Natural killer cell treated with Interleukin-12 subunit alpha and Interleukin-12 subunit beta and Interleukin-15 and Interleukin-18, amount 100 ng/mL, for 72 hours (primary cell): ENCODE data around the gene SLC5A1. TPM values are rescaled to one million over a fixed set of nuclear protein-coding genes. Genes with fewer than 3 reads are reported as not detected.

Experiments
- ATAC-seq, 2 donors: fragments of 150-1000 bp; cut with Tn5 transposase in 1 of 2; sonication (Bioruptor Pico), chemical (Tn5 transposase) in 1 of 2; 2 replicates each; pipeline ENCODE4 v1.10.0; 2021
- DNase-seq: peaks from one replicate; pipeline ENCODE4 v3.0.0; 2022; ENCODE audit warnings: low spot score
- H3K27ac Mint-ChIP-seq, 2 donors: 1 replicate in 1 of 2; 2 replicates in 1 of 2; pipeline ENCODE4 v1.8.0; 2022; ENCODE audit warnings: mixed read lengths in 2 of 2, mild to moderate bottlenecking in 1 of 2, moderate library complexity in 1 of 2
- H3K27me3 Mint-ChIP-seq, 2 donors: 1 replicate in 1 of 2; 2 replicates in 1 of 2; pipeline ENCODE4 v1.8.0; 2022; ENCODE audit warnings: mixed read lengths in 2 of 2
- H3K36me3 Mint-ChIP-seq: one replicate; pipeline ENCODE4 v1.8.0; 2022; ENCODE audit warnings: mixed read lengths
- H3K4me1 Mint-ChIP-seq, 2 donors: 1 replicate in 1 of 2; 2 replicates in 1 of 2; pipeline ENCODE4 v1.8.0; 2022; ENCODE audit warnings: low read depth in 2 of 2, mixed read lengths in 2 of 2, mild to moderate bottlenecking in 1 of 2
- H3K4me3 Mint-ChIP-seq: one replicate; pipeline ENCODE4 v1.8.0; 2022; ENCODE audit warnings: mixed read lengths
- H3K9me3 Mint-ChIP-seq: 2 replicates; pipeline ENCODE4 v1.8.0; 2022; ENCODE audit warnings: mixed read lengths
- total RNA-seq, 2 donors: library from RNA; stranded (reverse); gene quantifications; one replicate each; pipeline ENCODE4 v1.2.3, GENCODE V29; 2022

SLC5A1 gene
- total RNA-seq, 2 donors from 2014 or later = not detected

DNA sequence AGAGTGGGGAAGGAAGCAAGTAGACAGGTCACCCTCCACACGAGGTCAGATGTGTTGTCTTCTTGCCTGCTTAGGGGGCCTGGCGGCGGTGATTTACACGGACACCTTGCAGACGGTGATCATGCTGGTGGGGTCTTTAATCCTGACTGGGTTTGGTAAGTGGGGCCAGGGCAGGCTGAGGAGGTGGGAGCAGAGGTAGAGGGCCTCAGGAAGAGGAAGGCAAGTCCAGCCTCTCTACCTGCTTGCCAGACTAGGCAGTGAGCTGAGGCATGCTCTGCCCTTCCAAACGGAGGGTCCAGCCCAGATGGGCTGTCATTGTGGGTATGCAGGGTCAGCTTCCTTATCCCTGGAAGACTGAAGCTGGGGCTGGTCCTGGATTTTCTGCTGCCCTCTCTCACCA is 39.9 kb downstream of the SLC5A1 start:
- peaks cover 27% of the 10 kb centered on the region in 2 donors for H3K27me3 Mint-ChIP-seq

DNA sequence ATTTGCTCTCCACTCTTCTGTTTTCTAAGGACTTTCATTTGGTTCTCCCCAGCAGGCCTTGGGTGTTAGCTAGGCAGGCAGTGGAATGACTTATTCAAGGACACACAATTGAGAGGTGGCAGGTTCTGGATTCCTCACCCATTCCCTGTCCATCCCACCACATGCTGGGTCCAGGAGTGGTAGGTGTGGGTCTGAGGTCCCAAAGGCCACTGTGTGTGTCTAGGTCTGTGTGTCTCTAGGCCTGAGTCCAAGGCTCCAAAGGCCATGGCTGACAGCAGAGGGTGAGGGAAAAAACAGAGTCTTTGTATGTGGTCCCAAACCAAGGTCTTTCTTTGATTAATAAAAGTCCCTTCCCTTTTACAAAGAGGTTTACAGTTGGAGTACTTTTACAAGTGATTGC is 40.8 kb downstream of the SLC5A1 start:
- H3K9me3 Mint-ChIP-seq = no peaks in the 10 kb centered on the region
- DNase-seq (no peak), ATAC-seq (no peak)
- peaks cover 31 to 33% of the 10 kb centered on the region in 2 donors for H3K27me3 Mint-ChIP-seq
- no peak overlapping the region for H3K27ac Mint-ChIP-seq
- peaks cover 0 to 2% of the 10 kb centered on the region in 2 donors for H3K4me1 Mint-ChIP-seq
- no peak overlapping the region for H3K4me3 Mint-ChIP-seq
- H3K36me3 Mint-ChIP-seq = no peaks in the 10 kb centered on the region

More for the DNA sequence above, 39.9 kb downstream of the SLC5A1 start:
- no peak for DNase-seq
- peak in 1 of 2 donors; percentile 29 for ATAC-seq
- H3K27ac Mint-ChIP-seq = no peak overlapping the region
- H3K4me3 Mint-ChIP-seq = no peak overlapping the region
- H3K36me3 Mint-ChIP-seq = no peaks in the 10 kb centered on the region
- no peaks in the 10 kb centered on the region for H3K9me3 Mint-ChIP-seq
- peaks cover 0 to 2% of the 10 kb centered on the region in 2 donors for H3K4me1 Mint-ChIP-seq

DNA sequence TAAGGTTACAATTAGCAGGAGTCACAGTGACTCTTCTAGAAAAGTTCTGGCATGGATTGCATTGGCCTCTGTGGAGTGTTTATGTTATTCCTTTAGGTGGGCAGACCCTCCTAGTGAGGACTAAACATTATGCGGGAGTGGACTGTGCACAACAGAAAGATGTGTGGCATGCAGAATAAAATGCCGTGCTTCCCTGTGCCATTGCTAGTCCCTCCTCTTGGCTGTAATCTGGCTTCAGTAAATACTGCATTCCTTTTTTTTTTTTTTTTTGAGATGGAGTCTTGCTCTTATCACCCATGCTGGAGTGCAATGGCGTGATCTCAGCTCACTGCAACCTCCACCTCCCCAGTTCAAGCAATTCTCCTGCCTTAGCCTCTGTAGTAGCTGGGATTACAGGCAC is 45.0 kb downstream of the SLC5A1 start:
- ATAC-seq (no peak), DNase-seq (no peak)
- H3K27ac Mint-ChIP-seq = no peak overlapping the region
- H3K36me3 Mint-ChIP-seq = no peaks in the 10 kb centered on the region
- no peaks in the 10 kb centered on the region for H3K4me1 Mint-ChIP-seq
- no peak overlapping the region for H3K4me3 Mint-ChIP-seq
- peaks cover 32 to 44% of the 10 kb centered on the region in 2 donors for H3K27me3 Mint-ChIP-seq
- H3K9me3 Mint-ChIP-seq = no peaks in the 10 kb centered on the region

DNA sequence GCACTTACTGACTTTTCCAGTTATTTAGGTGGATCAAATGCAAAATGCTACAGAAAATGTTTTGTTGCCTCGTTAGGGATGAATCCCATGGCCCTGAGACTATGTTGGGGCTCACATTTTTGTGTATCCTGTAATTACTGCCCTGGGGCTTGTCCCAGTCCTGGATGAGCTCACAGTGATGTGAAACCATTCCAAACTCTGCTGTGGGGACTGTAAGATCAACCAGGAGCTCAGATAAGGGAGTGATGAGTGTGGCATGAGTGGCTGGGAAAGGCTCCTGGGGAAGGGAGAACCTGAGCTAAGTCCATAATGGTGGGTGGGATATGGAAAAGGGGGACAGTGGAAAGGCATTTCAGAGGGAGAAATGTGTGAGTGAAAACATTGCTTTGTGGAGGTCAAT is 54.0 kb downstream of the SLC5A1 start:
- DNase-seq (no peak), ATAC-seq (no peak)
- Mint-ChIP-seq H3K27me3 (peaks cover 15 to 40% of the 10 kb centered on the region in 2 donors), H3K27ac (no peak overlapping the region), H3K9me3 (no peaks in the 10 kb centered on the region), H3K36me3 (no peaks in the 10 kb centered on the region), H3K4me3 (no peak overlapping the region), H3K4me1 (peaks cover 5 to 7% of the 10 kb centered on the region in 2 donors)

DNA sequence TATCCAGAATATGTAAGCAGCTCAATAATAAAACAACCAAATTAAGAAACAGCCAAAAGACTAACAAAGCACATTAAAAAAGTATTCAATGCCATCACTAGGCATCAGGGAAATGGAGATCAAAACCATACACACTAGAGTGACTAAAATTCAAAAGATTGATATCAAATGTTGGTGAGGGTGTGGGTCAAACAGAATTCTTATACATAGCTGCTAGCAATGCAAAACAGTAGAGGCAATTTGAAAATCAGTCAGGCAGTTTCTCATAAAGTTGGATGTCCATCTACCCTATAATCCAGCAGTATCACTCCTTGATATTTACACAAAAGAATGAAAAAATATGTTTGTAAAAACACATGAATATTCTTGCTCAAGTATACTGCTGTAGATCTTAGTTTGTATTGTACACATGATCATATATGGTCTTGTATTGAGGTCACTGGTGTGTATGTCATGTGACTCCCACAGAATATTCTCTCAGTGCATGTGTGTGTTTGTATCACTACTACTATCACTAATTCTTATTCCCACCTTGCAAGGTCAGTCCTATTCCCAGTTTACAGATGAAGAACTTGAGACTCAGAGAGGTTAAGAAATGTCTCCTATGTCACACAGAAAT is 54.9 kb downstream of the SLC5A1 start:
- H3K27me3 Mint-ChIP-seq = peaks cover 12 to 42% of the 10 kb centered on the region in 2 donors
- H3K36me3 Mint-ChIP-seq = no peaks in the 10 kb centered on the region
- DNase-seq (no peak), ATAC-seq (no peak)
- no peak overlapping the region for H3K4me3 Mint-ChIP-seq
- no peak overlapping the region for H3K27ac Mint-ChIP-seq
- H3K9me3 Mint-ChIP-seq = no peaks in the 10 kb centered on the region
- H3K4me1 Mint-ChIP-seq = peaks cover 5 to 7% of the 10 kb centered on the region in 2 donors

DNA sequence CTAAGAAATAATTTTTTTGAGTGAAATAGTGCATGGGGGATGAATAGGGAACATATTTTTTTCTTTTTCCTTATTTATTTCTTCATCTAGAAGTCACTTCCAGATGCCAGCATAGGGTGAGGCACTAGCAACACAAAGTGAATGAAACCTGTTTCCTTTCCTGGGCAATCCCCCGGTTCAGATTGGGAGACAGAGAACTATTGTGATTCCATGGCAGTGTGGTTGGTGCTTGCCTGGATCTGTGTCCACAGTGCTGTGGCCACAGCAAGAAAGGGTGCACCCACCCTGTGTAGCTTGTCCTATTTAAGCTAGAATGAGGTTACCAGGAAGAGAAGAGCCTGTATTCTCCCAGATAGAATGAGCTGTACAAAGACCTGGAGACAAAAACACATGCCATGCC is 57.6 kb downstream of the SLC5A1 start:
- Mint-ChIP-seq H3K4me1 (no peaks in the 10 kb centered on the region), H3K36me3 (no peaks in the 10 kb centered on the region), H3K27me3 (peaks cover 17 to 52% of the 10 kb centered on the region in 2 donors), H3K9me3 (no peaks in the 10 kb centered on the region), H3K4me3 (no peak overlapping the region), H3K27ac (no peak overlapping the region)
- DNase-seq (no peak), ATAC-seq (no peak)

DNA sequence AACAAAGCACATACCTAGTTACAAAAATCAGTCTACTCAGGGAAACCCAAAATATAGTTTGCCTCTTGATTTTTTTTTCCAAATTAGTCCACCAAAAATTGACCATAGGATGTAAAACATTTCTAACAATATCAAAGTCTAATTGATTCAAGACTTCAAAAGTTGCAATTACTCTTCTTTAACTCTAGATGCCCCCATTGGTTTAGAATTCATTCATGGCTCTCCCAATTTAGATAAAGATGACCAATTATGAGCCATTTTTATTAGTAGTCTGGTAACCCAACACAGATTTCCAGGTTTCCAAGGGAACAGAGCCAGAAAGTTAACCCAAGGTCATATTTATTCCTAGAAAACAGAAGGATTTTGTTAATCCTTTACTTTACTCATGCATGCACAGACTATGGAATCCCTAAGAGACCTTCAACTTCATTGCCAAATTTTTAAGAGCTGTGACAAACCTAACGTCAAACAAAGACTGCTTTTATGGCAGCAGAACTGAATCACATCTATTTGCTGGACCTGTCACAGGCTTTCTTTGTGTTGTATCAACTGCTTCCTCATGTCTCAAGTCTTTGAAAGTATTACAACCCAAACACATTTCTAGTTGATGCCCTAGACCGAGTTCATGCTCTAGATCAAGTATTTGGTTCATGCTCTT is 60.7 kb downstream of the SLC5A1 start:
- Mint-ChIP-seq H3K27ac (no peak overlapping the region), H3K36me3 (no peaks in the 10 kb centered on the region)

DNA sequence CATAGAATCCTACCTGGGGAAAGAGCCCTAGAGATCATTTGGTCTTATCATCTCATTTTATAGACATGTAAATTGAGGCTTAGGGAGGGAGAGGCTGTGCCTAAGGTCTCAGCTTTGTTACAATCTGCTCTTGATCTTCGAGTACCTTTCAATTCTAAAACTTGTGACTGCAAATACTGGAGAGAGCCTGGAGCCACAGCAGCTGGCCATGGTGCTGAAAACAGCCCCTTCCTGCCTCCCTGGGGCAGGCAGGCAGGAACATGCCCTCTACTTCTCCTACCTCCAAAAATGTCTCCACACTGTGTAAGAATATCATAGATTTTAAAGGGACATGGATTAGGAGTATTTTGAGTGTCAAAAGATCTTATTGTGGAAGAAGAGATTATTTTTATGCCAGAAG is 63.9 kb downstream of the SLC5A1 start:
- Mint-ChIP-seq H3K27ac (no peak overlapping the region), H3K4me3 (no peak overlapping the region), H3K27me3 (peaks cover 30 to 54% of the 10 kb centered on the region in 2 donors), H3K4me1 (no peaks in the 10 kb centered on the region), H3K36me3 (no peaks in the 10 kb centered on the region), H3K9me3 (no peaks in the 10 kb centered on the region)
- no peak for ATAC-seq
- no peak for DNase-seq

More for the DNA sequence above, 60.7 kb downstream of the SLC5A1 start:
- H3K27me3 Mint-ChIP-seq = peaks cover 22 to 57% of the 10 kb centered on the region in 2 donors
- no peaks in the 10 kb centered on the region for H3K4me1 Mint-ChIP-seq
- ATAC-seq = no peak
- H3K9me3 Mint-ChIP-seq = no peaks in the 10 kb centered on the region
- no peak for DNase-seq
- H3K4me3 Mint-ChIP-seq = no peak overlapping the region

DNA sequence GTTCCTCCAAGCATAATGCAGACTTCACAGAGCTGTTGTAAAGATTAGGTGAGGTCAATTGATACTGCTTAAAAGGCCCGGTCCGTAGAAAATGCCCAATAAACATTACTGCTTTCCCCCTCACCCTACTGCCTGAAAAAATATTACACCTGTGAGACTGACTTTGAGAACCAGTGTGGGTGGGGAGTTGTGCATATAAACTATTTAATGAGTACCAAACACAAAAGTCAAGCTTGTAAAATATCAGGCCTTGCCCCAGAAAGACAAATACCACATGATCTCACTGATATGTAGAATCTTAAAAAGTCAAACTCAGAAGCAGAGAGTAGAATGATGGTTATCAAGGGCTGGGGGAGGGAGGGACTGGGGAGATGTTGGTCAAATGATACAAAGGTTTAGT is 69.3 kb downstream of the SLC5A1 start:
- Mint-ChIP-seq H3K9me3 (no peaks in the 10 kb centered on the region), H3K4me3 (no peak overlapping the region), H3K36me3 (no peaks in the 10 kb centered on the region), H3K27me3 (peaks cover 25 to 33% of the 10 kb centered on the region in 2 donors), H3K27ac (no peak overlapping the region), H3K4me1 (no peaks in the 10 kb centered on the region)
- no peak for ATAC-seq
- DNase-seq = no peak

DNA sequence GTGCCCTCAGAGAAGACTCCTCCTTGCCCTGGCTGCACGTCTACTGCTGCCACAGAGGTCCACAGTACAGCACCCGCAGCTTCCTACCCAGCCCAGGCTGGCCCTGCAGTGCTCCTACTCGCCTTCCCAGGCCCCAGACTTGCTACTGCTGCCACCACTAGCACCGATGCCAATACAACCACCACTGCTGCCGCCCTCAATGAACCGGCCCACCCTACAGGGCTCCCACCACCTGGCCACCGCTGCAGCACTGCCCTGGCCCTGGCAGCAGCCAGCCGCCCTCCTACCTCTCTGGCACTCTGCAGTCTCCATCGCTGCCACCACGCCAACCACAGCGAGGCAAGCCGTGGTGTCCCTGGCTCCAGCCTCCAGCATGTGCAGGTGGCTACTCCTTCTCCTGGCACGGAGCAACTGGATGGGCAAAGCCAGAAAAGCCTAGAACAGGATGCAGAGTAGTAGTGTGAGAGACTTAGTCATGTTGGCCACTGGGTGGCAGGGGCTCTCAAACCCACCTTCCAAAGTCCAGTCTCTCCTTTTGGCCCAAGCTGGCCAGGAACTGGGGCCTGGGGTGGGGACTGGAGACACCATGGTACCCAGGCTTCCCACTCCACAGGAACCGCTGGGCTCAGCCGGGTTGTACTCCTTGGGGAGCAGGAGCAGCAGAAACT is 76.6 kb downstream of the SLC5A1 start:
- Mint-ChIP-seq H3K4me1 (no peaks in the 10 kb centered on the region), H3K27me3 (peaks cover 14 to 25% of the 10 kb centered on the region in 2 donors), H3K9me3 (no peaks in the 10 kb centered on the region), H3K27ac (no peak overlapping the region), H3K4me3 (no peak overlapping the region), H3K36me3 (no peaks in the 10 kb centered on the region)
- no peak for DNase-seq
- ATAC-seq = peak in 1 of 2 donors; percentile 56

DNA sequence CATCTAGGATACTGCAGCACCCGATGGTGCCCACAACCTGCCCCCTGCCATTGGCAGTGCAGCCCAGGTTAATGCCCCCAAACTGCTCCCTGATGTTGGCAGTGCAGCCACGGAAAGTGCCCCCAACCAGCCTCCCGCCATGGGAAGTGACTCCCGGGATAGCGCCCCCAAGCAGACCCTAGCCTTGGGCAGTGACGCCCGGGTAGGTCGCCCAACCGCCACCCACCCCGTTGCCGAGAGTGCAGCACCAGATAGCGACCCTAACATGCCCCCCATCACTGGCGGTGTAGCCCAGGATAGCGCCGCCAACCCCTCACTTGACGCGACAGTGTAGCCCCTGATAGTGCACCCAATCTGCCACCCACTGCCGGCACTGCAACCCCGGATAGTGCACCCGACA is 77.5 kb downstream of the SLC5A1 start:
- Mint-ChIP-seq H3K36me3 (no peaks in the 10 kb centered on the region), H3K27ac (no peak overlapping the region), H3K4me3 (no peak overlapping the region), H3K27me3 (peaks cover 14 to 21% of the 10 kb centered on the region in 2 donors), H3K4me1 (no peaks in the 10 kb centered on the region), H3K9me3 (no peaks in the 10 kb centered on the region)
- no peak for DNase-seq
- no peak for ATAC-seq

DNA sequence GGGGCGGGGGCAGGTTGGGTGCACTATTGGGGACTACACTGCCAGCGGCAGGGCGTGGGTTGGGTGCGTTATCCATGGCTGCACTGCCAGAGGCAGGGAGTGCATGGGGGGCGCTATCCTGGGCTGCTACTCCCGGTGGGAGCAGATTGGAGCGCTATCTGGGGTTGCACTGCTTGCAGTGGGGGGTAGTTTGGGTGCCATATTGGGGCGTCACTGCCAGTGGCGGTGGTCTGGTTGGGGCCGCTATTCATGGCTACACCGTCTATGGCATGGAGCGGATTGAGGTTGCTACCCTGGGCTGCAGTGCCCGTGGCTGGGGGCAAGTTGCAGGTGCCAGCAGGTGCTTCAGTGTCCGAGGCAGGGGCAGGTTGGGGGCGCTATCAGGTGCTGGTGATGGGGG is 79.8 kb downstream of the SLC5A1 start:
- H3K36me3 Mint-ChIP-seq = no peaks in the 10 kb centered on the region
- H3K27me3 Mint-ChIP-seq = peaks cover 3 to 7% of the 10 kb centered on the region in 2 donors
- H3K4me1 Mint-ChIP-seq = no peaks in the 10 kb centered on the region
- H3K4me3 Mint-ChIP-seq = no peak overlapping the region
- H3K27ac Mint-ChIP-seq = no peak overlapping the region
- ATAC-seq = no peak
- H3K9me3 Mint-ChIP-seq = no peaks in the 10 kb centered on the region
- DNase-seq = no peak

DNA sequence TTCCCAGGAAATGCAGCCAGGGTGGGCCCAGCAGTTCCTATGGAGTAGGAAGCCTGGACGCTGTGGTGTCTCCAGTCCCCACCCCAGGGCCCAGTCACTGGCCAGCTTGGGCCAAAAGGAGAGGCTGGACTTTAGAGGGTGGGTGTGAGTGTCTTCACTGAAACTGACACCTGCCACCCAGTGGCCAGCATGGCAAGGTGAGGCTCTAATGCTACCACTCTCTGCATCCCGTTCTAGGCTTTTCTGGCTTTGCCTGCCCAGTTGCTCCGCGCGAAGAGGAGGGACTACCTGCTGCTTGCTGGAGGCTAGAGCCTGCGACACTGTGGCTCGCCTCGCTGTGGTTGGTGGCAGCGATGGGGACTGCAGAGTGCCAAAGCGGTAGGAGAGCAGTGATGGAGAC is 80.6 kb downstream of the SLC5A1 start:
- ATAC-seq (no peak), DNase-seq (no peak)
- H3K9me3 Mint-ChIP-seq = no peaks in the 10 kb centered on the region
- no peaks in the 10 kb centered on the region for H3K4me1 Mint-ChIP-seq
- no peak overlapping the region for H3K4me3 Mint-ChIP-seq
- H3K27ac Mint-ChIP-seq = no peak overlapping the region
- peaks cover 3 to 7% of the 10 kb centered on the region in 2 donors for H3K27me3 Mint-ChIP-seq
- H3K36me3 Mint-ChIP-seq = no peaks in the 10 kb centered on the region

DNA sequence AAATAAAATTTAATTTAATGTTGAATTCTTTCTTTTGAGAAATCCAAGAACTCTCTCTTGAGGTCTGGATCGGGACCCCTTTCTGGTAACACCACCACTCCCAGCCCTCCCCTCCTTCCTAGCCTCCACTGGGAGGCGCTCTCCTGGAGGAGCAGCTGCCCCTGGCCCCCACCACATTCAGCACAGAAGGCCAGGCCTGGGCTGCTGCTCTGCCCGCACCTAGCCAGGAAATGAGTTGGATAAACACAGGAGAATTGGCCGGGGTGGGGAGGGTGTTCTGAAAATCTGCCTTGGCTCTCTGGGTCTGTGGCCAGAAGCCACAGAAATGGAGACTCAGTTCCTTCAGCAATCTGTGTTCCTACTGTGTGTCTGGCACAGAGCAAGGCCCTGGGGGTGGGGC is 84.8 kb downstream of the SLC5A1 start:
- Mint-ChIP-seq H3K9me3 (no peaks in the 10 kb centered on the region), H3K27ac (no peak overlapping the region), H3K4me1 (no peaks in the 10 kb centered on the region), H3K4me3 (no peak overlapping the region), H3K36me3 (no peaks in the 10 kb centered on the region), H3K27me3 (peaks cover 0 to 2% of the 10 kb centered on the region in 2 donors)
- no peak for DNase-seq
- no peak for ATAC-seq
